Activated gamma-delta T cell treated with anti-CD3 and anti-CD28 coated beads, Interleukin-2, amount 50 U/mL, for 16 hours (primary cell): ENCODE measurements around the gene LXN.
"Not testable (repeated sequence)": the region's sequence is repeated elsewhere in the genome, so short reads cannot be mapped to it uniquely, and the experiment has no call there.

Source experiments
- DNase-seq: peaks from one replicate; pipeline ENCODE4 v3.0.0-alpha.2; 2020; ENCODE audit warnings: low read depth

Gene LXN

GRCh38 chr3:158672215-158673176 is at the start of gene LXN:
LXN (minus strand) TSS chr3:158672648; CDS start chr3:158672478, 170 bp downstream.
- DNase-seq, result peak; percentile 43

GRCh38 chr3:158722108-158722507 is 49.7 kb upstream of the LXN start:
- no peak for DNase-seq

- DNase-seq, result no peak
Measured at GRCh38 chr3:158718490-158719170, 46.2 kb upstream of the LXN start.

GRCh38 chr3:158717576-158717975 is 45.1 kb upstream of the LXN start:
- DNase-seq, result no peak

- no peak for DNase-seq
Measured at GRCh38 chr3:158713094-158713499, 40.6 kb upstream of the LXN start.

- DNase-seq, result no peak
Measured at GRCh38 chr3:158712443-158712842, 40.0 kb upstream of the LXN start.

GRCh38 chr3:158711886-158712285 is 39.4 kb upstream of the LXN start:
- no peak for DNase-seq

- DNase-seq, result no peak
Measured at GRCh38 chr3:158710601-158711000, 38.2 kb upstream of the LXN start.

- no peak for DNase-seq
Measured at GRCh38 chr3:158709666-158710083, 37.2 kb upstream of the LXN start.

GRCh38 chr3:158703566-158703965 is 31.1 kb upstream of the LXN start:
- DNase-seq, result no peak

- no peak for DNase-seq
Measured at GRCh38 chr3:158702815-158703481, 30.5 kb upstream of the LXN start.

GRCh38 chr3:158701420-158702065 is 29.1 kb upstream of the LXN start:
- no peak for DNase-seq

- no peak for DNase-seq
Measured at GRCh38 chr3:158700559-158700958, 28.1 kb upstream of the LXN start.

GRCh38 chr3:158696618-158697017 is 24.2 kb upstream of the LXN start:
- no peak for DNase-seq

- DNase-seq, result not testable (repeated sequence)
Measured at GRCh38 chr3:158693866-158694456, 21.5 kb upstream of the LXN start.

- no peak for DNase-seq
Measured at GRCh38 chr3:158685159-158685558, 12.7 kb upstream of the LXN start.

GRCh38 chr3:158683230-158683962 is 10.9 kb upstream of the LXN start:
- DNase-seq, result no peak

- DNase-seq, result no peak
Measured at GRCh38 chr3:158680861-158681260, 8.4 kb upstream of the LXN start.

GRCh38 chr3:158679547-158680000 is 7.1 kb upstream of the LXN start:
- DNase-seq, result no peak

GRCh38 chr3:158678687-158679086 is 6.2 kb upstream of the LXN start:
- DNase-seq, result no peak

GRCh38 chr3:158671821-158672214 is 630 bp downstream of the LXN start:
- DNase-seq, result no peak
